GM21390 (cell line): ENCODE results near the gene C22orf39.

ENCODE experiments used
- ATAC-seq: cut with Tn5 transposase; IDR thresholded peaks from one replicate; pipeline ENCODE4 v1.9.1; 2021; ENCODE audit not compliant: unreplicated experiment

Gene C22orf39

DNA sequence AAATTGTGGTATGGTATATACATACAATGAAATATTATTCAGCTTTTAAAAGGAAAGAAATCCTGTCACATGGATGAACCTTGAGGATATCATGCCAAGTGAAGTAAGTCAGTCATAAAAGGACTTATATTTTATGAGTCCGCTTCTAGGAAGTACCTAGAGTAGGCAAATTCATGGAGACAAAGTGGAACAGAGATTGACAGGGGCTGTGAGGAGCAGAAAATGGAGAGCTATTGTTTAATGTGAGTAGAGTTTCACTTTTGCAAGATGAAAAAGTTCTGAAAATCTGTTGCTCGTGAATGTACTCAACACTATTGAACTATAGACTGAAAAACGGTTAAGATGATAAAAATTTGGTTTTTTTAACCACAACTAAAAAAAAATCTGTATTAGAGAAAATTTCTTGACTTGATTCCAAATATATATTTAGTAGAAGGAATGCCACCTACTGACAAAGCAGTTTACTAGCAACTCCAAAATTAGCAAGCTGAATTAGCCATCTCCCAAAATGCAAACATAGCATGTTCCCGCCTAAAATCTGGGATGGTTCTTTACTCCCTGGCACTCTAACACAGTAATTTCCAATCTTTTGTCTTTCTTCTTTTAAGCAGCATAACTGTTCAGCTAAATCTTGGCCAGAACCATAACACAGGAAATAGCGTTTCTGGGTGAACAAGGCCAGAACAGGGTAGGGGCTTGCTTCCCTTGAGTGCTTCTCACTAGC, 30.0 kb upstream of the C22orf39 start:
- no peak for ATAC-seq

DNA sequence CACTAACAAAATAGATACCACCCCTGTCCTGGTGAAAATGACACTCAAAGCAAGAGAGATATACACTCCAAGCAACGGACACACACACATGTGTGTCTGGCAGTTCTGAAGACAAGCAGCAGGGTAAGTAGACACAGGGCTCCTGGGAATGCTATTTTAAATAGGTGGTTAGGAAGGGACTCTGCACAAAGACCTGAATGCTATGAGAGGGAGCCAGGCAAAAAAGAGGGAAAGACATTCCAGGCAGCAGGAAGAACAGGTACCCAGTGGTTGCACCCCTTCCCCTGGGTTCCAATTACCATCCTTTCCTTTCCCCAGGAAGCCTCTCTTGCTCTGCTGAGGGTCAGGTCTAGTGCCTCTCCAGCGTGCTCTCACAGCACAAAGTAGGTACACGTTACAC, 28.5 kb upstream of the C22orf39 start:
- no peak for ATAC-seq

DNA sequence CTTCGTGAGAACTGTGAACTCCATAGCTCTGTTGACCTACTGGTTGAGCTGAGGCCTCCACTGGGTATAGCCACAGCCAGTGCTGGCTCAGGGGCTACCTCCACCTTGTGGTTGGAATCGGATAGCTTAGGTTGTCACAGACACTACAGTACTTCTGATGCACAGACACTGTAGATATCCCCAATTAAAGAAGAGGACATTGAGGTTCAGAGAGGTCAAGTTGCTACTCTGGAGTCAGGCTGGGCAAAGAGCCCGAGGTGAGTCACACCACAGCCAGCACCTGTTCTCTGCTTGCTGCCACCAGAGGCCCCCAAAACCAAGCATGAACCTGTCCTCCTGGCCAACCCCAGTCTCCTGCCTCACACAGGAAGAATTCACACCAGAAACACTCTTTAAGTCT, 26.1 kb upstream of the C22orf39 start:
- no peak for ATAC-seq

DNA sequence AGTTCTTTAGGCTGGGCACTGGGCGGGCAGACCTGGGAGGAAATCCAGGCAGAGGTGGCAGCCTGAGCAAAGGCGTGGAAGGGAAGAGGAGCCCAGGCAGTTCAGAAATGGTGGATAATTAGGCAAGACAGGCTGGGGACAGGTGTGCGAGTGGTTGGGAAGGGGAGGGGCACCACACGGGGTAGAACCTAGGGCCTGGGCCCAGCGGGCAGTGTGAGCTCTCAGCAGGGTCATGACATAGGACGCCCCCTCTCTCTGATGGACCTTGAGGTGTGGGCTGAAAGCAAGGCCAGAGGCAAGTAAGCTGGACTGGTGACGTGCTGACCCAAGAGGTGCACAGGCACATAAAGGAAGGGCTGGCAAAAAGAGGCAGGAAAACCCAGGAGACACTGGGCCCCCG, 24.7 kb upstream of the C22orf39 start:
- ATAC-seq: no peak

DNA sequence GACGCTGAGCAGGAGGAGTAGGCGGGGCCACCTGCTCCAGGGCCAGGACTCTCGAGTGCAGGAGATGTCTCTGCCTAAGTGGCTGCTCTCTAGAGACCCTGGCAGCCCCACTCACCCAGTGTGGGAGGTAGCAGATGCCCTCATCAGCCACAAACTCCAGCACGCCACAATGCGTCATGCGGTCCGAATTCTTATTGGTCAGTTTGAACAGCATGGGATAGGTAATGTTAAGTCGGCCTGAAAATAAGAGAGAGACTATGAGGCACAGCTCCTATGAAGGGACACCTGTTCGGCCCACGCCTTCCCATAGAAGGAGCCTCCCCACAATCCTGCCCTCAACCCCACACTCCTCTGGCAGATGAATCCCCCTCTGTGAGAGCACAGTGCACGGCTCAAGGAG, 24.1 kb upstream of the C22orf39 start:
- no peak for ATAC-seq

DNA sequence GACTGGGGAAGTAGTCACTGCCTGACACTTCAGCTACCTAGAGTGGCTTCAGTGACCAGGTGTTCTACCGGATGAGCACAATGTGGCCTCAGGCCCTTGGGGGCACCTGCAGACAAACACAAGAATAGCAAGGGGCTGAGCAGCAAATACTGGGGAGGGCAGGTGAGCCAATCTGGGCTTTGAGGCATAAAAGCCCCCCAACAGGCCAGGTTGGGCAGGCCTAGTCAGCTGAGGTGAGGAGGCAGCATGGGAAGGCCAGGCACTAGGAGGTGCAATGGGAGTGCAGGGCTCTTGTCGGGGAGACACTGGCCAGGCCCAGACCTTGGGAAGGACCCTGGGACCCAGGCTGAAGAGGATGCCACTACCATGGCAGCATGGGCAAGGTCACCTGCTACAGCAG, 22.5 kb upstream of the C22orf39 start:
- no peak for ATAC-seq

DNA sequence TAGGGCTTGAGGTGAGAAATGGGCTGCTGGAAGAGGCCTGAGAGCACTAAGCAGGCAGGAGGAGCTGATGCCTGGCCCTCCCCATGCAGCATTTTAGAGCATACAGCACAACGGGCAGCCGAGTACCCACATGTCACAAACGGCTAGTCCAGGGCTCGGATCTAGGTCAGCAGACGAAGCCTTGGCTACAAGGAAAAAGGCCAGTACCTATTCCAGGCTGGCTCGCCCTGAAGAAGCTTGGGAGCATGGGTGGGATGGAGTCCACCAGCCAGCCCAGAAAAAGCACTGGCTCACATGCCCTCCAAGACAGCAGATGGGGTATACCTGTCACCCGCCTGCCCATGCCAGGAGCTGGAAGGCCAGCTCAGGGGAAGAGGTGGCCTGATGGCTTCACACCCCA, 21.9 kb upstream of the C22orf39 start:
- ATAC-seq: no peak

DNA sequence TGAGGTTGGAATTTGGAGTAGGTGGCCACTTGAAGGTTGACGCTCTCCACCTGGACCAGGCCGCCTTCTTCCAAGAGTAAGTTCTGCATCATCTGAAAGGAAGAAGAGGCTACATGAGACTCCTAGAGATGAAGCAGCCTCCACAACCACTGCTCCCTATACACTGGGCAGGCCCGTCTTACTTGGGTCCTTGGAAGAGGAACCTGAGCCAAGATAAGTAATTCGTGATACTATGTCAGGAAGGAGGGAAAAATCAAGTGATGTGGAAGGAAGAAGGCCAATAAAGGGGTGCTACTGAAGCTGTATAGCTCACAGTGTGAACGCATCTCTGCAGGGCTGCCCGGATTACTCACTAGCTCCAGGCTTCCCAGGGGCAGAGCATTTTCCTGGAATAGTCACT, 20.4 kb upstream of the C22orf39 start:
- no peak for ATAC-seq

DNA sequence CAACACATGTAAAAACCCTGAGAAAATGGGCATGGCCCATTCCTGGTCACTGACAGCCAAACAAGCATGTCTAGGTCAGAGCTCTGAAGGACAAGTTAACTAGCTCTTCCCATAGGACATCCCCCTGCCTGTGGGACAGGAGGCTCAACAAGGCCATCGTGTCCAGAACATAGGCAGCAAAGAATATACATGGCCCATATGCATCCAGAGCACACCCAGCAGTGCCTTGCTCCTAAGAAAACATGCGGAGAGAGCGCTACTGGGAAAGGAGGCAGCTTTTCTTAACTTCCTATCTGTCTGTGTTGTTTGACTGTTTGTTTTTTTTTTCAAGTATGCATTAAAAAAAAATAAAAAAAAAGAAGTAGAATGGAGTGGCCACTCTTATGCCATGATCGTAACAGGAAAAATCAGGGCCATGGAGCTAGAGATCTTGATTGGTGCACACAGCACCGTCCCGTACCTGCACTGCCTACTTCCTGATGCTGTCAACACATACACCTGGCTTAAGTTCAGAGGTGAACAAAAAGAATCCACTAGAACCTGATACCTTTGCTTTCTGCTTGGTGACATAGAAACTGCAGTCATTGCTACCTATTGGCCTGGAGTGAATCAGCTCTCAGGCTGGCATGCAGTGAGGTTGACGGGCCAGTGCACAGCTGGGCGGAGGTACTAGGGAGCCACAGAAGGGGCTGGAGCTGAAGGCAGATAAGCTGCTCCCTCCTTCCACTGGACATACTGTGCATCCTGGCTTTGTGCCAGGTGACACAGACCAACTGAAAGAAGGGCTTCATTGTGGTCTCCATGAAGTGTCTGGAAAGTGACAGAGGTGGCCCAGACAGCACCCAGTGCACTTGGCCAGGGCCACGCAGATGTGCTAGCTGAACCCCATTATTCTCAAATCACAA, 19.6 kb upstream of the C22orf39 start:
- ATAC-seq: no peak

DNA sequence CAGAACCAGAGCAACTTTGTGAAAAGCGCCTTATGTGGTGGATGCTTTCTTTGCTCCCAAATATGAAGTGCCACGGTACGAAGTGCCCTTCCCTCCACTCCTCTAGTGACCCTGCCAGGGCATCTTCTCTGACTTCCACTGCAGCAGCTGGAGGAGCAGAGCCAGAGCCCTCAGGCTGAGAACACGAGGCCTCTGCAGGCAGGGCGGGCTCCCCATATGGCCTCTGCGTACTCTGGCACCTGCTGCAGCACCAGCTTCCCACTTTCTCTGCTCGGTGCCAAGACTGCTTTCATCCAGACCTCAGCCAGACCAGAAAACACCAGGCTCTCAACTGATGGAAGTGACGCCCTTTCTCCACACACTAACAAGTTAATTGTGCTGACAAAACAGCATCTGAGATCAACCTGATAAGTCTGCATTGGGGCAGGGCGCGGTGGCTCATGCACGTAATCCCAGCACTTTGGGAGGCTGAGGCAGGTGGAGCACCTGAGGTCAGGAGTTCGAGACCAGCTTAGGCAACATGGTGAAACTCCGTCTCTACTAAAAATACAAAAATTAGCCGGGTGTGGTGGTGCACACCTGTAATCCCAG, 18.7 kb upstream of the C22orf39 start:
- ATAC-seq: no peak

DNA sequence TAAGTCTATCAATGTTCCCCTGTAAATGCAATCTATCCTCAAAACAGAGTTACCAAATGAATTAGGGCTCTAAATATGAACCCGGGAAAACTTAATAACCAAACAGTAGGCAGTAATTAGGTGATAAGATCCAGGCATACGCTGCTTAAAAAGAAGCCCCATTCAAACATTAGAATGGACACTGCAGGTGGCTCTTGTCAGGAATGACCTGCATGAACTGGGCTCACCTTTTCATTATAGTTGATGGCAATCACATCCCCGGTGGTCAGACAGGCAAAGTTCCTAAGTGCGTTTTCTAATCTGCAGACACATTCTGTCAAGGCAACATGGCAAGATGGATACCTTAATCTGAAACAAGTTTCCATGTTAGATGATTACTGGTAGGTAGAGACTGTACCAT, 17.5 kb upstream of the C22orf39 start:
- ATAC-seq: no peak

DNA sequence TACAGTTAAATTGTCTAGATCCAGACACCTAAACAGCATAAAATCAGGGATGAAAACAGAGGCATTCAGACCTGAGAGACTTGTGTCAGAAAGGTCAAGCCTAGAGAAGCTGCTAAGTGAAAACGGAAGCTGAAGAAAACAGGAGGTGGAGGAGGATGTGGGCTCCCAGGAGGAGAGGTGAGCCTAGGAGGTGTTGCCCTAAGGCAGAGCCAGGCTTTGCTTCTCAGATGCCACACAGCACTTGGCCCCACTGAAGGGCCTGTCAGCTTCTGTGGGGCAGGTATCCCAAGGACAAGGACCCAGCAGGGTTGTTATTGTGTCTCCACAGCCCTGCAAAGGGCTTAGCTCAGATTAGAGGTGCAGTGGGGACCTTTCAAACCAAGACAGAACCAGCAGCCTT, 17.0 kb upstream of the C22orf39 start:
- no peak for ATAC-seq

DNA sequence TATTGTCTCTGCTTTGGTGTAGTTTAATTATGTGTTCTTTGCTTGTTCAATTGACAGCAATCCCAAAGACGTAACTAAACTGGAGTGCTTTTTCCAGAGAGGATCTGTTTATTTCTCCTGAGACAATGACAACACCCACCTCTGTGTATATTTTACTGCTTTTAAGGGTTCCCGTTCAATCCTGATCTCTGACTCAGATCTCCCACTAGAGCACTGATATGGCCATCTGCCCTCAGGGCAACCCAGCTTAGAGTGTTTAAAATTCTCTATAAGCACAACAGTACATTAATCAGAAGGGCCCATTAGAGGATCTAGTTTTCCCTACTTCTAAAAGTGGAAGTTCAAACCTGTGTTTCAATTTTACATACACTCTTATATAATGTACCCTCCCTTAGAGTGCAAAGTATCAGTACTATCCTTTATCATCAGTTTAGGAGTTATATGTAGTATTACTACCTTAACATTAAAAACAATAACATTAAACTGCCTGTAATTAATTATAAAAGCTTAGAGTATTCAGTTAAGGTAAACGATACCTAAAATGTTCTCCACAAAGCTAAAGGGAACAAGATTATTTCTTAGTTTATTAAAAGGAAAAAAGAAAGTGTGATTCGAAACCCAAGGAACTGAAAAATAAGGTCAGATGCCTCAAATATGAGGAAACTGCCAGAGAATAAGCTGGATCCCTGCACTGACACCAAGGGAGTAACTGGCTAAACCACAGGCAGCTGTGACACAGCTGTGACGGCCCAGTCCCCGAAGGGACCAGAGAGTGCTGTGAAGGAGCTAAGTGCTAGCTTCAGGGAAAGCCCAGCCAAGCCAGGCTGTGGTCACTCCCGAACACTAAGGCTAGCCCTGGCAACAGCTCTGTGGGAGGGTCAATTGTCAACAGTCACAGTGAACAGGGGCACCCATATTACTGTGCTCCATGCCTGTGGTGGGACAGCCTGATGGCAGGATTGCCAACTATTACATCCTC, 16.3 kb upstream of the C22orf39 start:
- no peak for ATAC-seq

DNA sequence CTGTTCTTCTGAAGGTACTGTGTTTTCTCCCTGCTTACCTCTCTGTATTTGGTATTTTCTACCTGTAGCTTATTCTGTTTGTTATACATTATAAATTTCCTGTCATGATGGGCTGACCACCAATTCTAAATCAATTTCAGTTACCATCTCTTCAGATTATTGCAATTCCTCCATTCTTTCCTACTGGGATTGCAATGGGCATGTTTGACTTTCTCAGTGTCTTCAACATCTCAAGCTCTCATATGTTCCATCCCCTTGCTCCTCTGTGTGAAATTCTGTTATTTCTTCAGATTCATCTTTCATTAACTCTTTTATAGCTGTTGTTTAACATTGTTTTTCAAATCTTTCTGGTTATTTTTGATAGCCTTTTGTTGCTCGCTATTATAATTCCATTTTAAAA, 15.5 kb upstream of the C22orf39 start:
- no peak for ATAC-seq

DNA sequence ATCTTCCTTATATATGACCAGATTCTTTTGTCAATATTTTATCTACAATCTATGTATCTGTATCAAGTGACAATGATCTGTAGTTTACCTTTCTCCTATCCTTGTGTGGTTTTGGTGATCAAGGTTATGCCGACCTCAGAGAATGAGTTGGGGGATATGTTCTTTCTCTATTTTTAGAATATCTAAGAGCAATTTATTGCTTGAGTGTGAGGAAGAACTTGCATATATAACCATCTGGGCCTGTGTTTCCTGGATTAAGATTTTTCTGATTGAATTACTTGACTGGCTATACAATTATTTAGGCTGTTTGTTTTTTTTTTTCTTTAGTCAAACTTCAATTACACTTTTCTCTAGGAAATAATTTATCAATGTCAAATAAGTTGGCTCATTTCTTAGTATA, 14.0 kb upstream of the C22orf39 start:
- no peak for ATAC-seq

DNA sequence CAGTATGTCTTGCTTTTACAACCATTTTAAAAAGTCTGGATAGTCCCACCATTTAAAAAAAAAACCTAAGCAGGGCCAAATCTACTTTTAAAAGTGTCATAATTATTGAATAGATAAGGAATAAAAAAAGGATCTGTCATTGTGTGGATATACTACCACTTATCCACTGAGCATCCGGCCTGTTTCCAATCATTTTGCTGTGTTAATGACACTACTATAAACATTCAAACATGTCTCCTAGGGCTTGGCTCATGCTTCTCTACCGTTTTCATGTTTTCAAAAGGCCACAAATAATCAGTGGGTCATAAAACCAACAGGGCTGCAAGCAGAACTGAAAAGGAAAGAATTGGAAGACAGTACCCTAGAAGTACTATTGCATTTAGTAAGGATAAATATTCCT, 12.5 kb upstream of the C22orf39 start:
- ATAC-seq: no peak

DNA sequence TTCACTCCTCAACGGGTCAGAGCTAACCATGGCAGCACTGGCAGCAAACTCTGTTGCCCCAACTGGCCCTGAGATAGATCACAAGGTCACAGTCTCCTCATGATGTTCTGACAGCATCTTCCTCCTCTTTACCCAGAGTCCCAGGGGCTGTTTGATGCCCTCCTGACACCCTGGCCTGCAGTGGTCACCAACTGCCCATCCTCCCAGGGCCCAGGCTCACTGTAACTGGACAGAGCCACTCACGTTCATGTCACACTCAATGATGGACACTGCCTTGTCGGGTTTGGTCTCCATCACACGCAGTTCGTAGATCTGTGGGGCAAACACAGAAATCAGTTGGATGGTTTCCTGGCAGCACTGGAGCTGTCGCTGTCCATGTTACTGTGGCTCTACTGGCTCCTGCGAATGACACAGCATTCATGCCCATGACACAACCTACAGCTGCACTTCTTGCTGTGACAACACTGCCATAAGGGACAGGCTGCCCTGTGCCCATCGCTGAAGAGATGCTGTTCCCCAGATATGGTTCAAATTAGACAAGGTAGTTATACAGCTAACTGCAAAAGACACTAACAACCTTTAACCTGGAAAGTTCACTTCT, 10.4 kb upstream of the C22orf39 start:
- ATAC-seq: no peak

DNA sequence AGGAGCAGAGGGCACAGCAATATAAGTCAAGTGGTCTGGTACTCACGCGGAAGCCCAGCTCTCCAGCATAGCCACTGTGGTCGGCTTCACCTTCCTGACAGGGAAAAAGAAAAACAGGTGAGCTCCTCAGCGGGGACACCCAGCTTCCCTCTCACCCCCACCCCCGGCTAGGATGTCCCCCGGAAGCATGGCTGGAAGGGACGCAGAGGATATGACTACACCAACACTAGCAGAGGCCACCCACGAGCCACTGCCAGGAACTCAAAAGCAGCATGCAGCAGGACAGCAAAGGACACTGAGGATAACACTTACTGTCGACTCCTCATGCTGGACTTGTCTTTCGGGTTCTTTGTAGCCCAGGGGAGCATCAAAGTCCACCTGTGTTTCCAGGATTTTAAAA, 9.0 kb upstream of the C22orf39 start:
- ATAC-seq: no peak

DNA sequence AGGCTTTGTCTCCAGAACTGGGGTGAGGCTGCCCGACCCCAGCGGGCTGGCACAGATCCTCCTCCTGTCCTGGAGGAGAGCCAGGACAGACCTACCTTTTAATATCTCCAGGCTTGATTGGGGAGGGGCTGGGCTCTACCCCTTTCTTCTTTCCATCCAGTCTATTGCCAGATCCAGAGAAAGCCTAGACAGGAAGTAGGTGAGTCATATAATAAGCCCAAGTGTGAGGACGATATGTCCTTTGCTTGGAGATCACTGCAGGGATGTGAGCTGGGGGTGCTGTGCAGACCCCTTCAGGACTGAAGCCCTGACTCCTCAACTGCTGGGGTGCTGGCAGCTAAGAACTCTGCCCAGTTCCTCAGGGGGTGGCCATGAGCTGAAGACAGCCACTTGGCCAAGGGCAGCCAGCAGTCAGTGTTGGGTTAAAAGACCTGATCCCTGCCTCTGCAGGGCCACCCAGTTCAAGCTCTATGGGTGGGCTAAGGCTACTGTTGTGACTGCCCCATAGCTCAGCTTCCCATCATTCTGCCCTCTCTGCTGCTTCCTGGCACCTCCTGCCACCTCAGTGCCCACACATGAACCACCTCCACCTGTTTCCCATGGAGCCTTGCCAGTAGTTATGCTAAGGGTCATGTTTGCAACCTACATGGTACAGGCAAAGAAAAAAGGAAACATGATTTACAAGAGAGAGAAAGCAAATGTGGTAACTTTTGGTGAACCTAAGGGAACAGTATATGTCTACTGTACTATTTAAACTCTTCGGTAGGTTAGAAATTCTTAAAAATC, 8.3 kb upstream of the C22orf39 start:
- ATAC-seq: no peak

DNA sequence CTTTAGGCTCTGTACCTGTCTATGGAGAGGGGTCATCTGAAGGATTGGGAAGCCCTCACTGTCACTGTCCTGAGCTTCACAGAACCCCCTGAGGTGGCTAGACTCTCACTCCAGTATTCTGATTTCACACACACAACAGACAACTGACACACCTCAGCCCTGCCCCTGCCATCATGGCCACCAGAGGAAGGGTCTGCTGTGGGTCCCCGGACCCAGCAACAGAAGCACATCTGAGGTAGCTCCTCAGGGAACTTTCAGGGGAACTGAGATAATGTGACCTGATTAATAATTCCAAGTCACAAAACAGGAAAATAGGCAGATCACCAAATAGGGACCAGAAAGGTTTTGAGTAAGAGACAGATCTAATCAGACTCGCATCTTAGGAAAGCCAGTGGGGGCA, 7.5 kb upstream of the C22orf39 start:
- no peak for ATAC-seq
